ENCODE results near the gene CCT6A.
"Not testable (repeated sequence)": the region's sequence is repeated elsewhere in the genome, so short reads cannot be mapped to it uniquely, and the experiment has no call there.

Gene CCT6A

GRCh38 chr7:56105508-56105907, 53.9 kb downstream of the CCT6A start:
- DNase-seq: peak; percentile 37

GRCh38 chr7:56106108-56107073, 54.8 kb downstream of the CCT6A start, which contains the start of gene CHCHD2:
TSS of gene CHCHD2 (minus strand) at chr7:56106476. CDS start at chr7:56106413, 63 bp downstream.
- peak; percentile 99 for DNase-seq

DNA sequence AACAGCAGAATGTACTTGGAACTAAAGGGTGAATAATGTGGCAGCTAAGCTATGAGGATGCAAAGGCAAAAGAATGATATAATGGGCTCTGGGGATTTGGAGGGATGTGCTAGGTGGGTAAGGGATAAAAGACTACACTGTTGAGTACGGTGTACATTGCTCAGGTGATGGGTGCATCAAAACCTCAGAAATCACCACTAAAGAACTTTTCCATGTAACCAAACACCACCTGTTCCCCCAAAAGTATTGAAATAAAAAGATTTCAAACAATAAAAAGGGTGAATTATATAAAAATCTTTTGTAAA, 56.3 kb downstream of the CCT6A start:
- DNase-seq: no peak

DNA sequence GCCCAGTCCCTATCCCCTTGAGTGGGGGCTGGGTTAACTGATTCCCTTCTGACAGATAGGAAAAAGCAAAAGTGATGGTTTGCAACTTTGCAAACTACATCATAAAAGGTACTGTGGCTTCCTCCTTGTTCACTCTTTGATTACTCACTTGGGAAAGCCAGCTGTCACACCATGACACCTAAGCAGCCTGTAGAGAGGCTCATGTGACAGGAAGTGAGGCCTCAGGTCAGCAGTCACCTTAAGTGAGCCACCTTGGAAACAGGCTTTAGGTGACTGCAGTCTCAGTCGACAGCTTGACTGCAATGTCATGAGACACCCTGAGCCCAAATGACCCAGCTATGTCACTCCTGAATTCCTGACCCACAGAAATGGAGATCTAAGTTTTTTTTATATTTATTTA, 59.0 kb downstream of the CCT6A start:
- DNase-seq: no peak

GRCh38 chr7:56112244-56112643, 60.7 kb downstream of the CCT6A start:
- not testable (repeated sequence) for DNase-seq

Measured in NCI-H2029 (cell line).